SK-N-SH treated with all-trans-retinoic acid at 6 μM for 48 hours (cell line): ENCODE results near the gene MEIOC.

Experiments
- ATAC-seq: fragments of 200-7000 bp; cut with Tn5 transposase; 3 replicates; pipeline ENCODE4 v1.9.1; 2020; ENCODE audit warnings: mild to moderate bottlenecking, moderate library complexity
- ARNTL ChIP-seq: fragments of 450-650 bp; formaldehyde crosslinking; IDR thresholded peaks from 2 replicates; pipeline ENCODE4 v1.5.0; 2020; ENCODE audit warnings: low read depth, mild to moderate bottlenecking, moderate library complexity, borderline replicate concordance
- BACH2 ChIP-seq: fragments of 250-450 bp; sonication (Bioruptor Pico); IDR thresholded peaks from 2 replicates; pipeline ENCODE4 v1.9.0; 2021; ENCODE audit warnings: mild to moderate bottlenecking, borderline replicate concordance
- CREB5 ChIP-seq: fragments of 250-450 bp; sonication (Bioruptor Pico); IDR thresholded peaks from 2 replicates; pipeline ENCODE4 v1.5.1; 2020; ENCODE audit warnings: low read depth, mild to moderate bottlenecking, moderate library complexity
- CSDC2 ChIP-seq: fragments of 250-450 bp; sonication (Bioruptor Pico); IDR thresholded peaks from 2 replicates; pipeline ENCODE4 v1.5.0; 2020; ENCODE audit warnings: mild to moderate bottlenecking, moderate library complexity
- ESRRG ChIP-seq: fragments of 250-450 bp; sonication (Bioruptor Pico); IDR thresholded peaks from 2 replicates; pipeline ENCODE4 v1.6.1; 2021; ENCODE audit warnings: mild to moderate bottlenecking
- GLIS3 ChIP-seq: fragments of 250-450 bp; sonication (Bioruptor Pico); IDR thresholded peaks from 2 replicates; pipeline ENCODE4 v1.5.0; 2020; ENCODE audit warnings: mild to moderate bottlenecking, moderate library complexity
- ISL1 ChIP-seq: fragments of 250-450 bp; sonication (Bioruptor Pico); IDR thresholded peaks from 2 replicates; pipeline ENCODE4 v2.1.2; 2022; ENCODE audit warnings: mild to moderate bottlenecking, moderate library complexity
- OSR1 ChIP-seq: fragments of 250-450 bp; sonication (Bioruptor Pico); IDR thresholded peaks from 2 replicates; pipeline ENCODE4 v1.8.0; 2022; ENCODE audit warnings: moderate library complexity, mild to moderate bottlenecking, inconsistent platforms
- PATZ1 ChIP-seq: fragments of 250-450 bp; sonication (Bioruptor Pico); IDR thresholded peaks from 2 replicates; pipeline ENCODE4 v1.8.0; 2020; ENCODE audit warnings: mild to moderate bottlenecking, moderate library complexity, borderline replicate concordance
- PPARA ChIP-seq: fragments of 250-450 bp; sonication (Bioruptor Pico); IDR thresholded peaks from 2 replicates; pipeline ENCODE4 v1.5.0; 2020; ENCODE audit warnings: mild to moderate bottlenecking, borderline replicate concordance
- RARB ChIP-seq: fragments of 250-450 bp; sonication (Bioruptor Pico); IDR thresholded peaks from 2 replicates; pipeline ENCODE4 v1.8.0; 2021; ENCODE audit warnings: mild to moderate bottlenecking, moderate library complexity
- TCF4 ChIP-seq: fragments of 250-450 bp; sonication (Bioruptor Pico); IDR thresholded peaks from 2 replicates; pipeline ENCODE4 v1.8.0; 2021; ENCODE audit warnings: mild to moderate bottlenecking, moderate library complexity, borderline replicate concordance
- TOX ChIP-seq: fragments of 250-450 bp; sonication (Bioruptor Pico); IDR thresholded peaks from 2 replicates; pipeline ENCODE4 v1.8.0; 2021; ENCODE audit warnings: mild to moderate bottlenecking, moderate library complexity, borderline replicate concordance
- TSHZ2 ChIP-seq: fragments of 250-450 bp; sonication (Bioruptor Pico); IDR thresholded peaks from 2 replicates; pipeline ENCODE4 v1.5.0; 2020; ENCODE audit warnings: mild to moderate bottlenecking, moderate library complexity
- ZC3H10 ChIP-seq: fragments of 250-450 bp; sonication (Bioruptor Pico); IDR thresholded peaks from 2 replicates; pipeline ENCODE4 v1.5.1; 2021; ENCODE audit warnings: mild to moderate bottlenecking, moderate library complexity
- ZFP3 ChIP-seq: fragments of 250-450 bp; sonication (Bioruptor Pico); IDR thresholded peaks from 2 replicates; pipeline ENCODE4 v1.5.0; 2020; ENCODE audit warnings: mild to moderate bottlenecking, moderate library complexity
- ZNF565 ChIP-seq: fragments of 450-650 bp; formaldehyde crosslinking; conservative IDR thresholded peaks from 2 replicates; pipeline ENCODE4 v1.5.0; 2020; ENCODE audit warnings: low read depth, mild to moderate bottlenecking, moderate library complexity
- ZNF70 ChIP-seq: fragments of 450-650 bp; formaldehyde crosslinking; IDR thresholded peaks from 2 replicates; pipeline ENCODE4 v1.5.0; 2020; ENCODE audit warnings: mild to moderate bottlenecking, moderate library complexity
- ZNF8 ChIP-seq: fragments of 450-650 bp; formaldehyde crosslinking; IDR thresholded peaks from 2 replicates; pipeline ENCODE4 v1.5.0; 2020; ENCODE audit warnings: mild to moderate bottlenecking, moderate library complexity
- TF ChIP-seq, protein P1 (sequence below): fragments of 250-450 bp; sonication (Bioruptor Pico); IDR thresholded peaks from 2 replicates; pipeline ENCODE4 v1.8.0; 2021; ENCODE audit warnings: low read depth, mild to moderate bottlenecking, moderate library complexity, borderline replicate concordance
- TF ChIP-seq, protein P2 (sequence below): fragments of 250-450 bp; sonication (Bioruptor Pico); IDR thresholded peaks from 2 replicates; pipeline ENCODE4 v1.5.1; 2021; ENCODE audit warnings: mild to moderate bottlenecking, moderate library complexity

Gene MEIOC

GRCh38 chr17:44651228-44651627 lies 5.0 kb upstream of the MEIOC start (continued):
- TF ChIP-seq CREB5 (CRISPR knock-in tag), result no peak
- TF ChIP-seq, protein P1, sequence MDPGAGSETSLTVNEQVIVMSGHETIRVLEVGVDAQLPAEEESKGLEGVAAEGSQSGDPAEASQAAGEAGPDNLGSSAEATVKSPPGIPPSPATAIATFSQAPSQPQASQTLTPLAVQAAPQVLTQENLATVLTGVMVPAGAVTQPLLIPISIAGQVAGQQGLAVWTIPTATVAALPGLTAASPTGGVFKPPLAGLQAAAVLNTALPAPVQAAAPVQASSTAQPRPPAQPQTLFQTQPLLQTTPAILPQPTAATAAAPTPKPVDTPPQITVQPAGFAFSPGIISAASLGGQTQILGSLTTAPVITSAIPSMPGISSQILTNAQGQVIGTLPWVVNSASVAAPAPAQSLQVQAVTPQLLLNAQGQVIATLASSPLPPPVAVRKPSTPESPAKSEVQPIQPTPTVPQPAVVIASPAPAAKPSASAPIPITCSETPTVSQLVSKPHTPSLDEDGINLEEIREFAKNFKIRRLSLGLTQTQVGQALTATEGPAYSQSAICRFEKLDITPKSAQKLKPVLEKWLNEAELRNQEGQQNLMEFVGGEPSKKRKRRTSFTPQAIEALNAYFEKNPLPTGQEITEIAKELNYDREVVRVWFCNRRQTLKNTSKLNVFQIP (CRISPR knock-in tag), result no peak
- no peak for TF ChIP-seq TOX (CRISPR knock-in tag)
- TF ChIP-seq, all 23 proteins: peak for 0

DNA sequence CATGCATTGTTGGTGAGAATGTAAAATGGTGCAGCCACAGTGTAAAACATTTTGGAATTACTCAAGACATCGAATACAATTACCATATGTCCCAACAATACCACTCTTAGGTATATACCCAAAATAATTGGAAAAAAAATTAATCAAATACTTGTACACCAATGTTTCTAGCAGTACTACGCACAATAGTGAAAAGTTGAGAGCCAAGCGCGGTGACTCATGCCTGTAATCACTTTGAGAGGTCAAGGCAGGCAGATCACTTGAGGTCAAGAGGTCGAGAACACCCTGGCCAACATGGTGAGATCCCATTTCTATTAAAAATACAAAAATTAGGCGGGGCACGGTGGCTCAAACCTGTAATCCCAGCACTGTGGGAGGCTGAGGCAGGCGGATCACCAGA lies 3.5 kb upstream of the MEIOC start:
- ATAC-seq, result no peak
- TF ChIP-seq TCF4 (CRISPR knock-in tag), result no peak
- no peak for TF ChIP-seq PATZ1 (CRISPR knock-in tag)
- TF ChIP-seq RARB (CRISPR knock-in tag), result no peak
- TF ChIP-seq CREB5 (CRISPR knock-in tag), result no peak
- no peak for TF ChIP-seq CSDC2 (CRISPR knock-in tag)
- TF ChIP-seq ISL1 (CRISPR knock-in tag), result no peak
- no peak for TF ChIP-seq BACH2
- no peak for TF ChIP-seq GLIS3
- TF ChIP-seq ZNF8 (CRISPR knock-in tag), result no peak
- no peak for TF ChIP-seq ZNF70 (CRISPR knock-in tag)
- no peak for TF ChIP-seq ARNTL (CRISPR knock-in tag)
- TF ChIP-seq ZC3H10 (CRISPR knock-in tag), result no peak
- no peak for TF ChIP-seq PPARA
- TF ChIP-seq, protein P2, sequence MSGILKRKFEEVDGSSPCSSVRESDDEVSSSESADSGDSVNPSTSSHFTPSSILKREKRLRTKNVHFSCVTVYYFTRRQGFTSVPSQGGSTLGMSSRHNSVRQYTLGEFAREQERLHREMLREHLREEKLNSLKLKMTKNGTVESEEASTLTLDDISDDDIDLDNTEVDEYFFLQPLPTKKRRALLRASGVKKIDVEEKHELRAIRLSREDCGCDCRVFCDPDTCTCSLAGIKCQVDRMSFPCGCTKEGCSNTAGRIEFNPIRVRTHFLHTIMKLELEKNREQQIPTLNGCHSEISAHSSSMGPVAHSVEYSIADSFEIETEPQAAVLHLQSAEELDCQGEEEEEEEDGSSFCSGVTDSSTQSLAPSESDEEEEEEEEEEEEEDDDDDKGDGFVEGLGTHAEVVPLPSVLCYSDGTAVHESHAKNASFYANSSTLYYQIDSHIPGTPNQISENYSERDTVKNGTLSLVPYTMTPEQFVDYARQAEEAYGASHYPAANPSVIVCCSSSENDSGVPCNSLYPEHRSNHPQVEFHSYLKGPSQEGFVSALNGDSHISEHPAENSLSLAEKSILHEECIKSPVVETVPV, result no peak
- TF ChIP-seq ZFP3 (CRISPR knock-in tag), result no peak
- TF ChIP-seq ESRRG (CRISPR knock-in tag), result no peak
- no peak for TF ChIP-seq TSHZ2 (CRISPR knock-in tag)
- TF ChIP-seq, protein P1 (CRISPR knock-in tag), result no peak
- TF ChIP-seq ZNF565, result no peak
- TF ChIP-seq OSR1 (CRISPR knock-in tag), result no peak
